OCI-LY3 (cell line): Measurements from ENCODE around the gene DCST1.

Experiments
- EZH2phosphoT487 ChIP-seq: fragments of 200-600 bp; shearing (Covaris generic); IDR thresholded peaks from 2 replicates; pipeline ENCODE4 v1.6.1; 2018; ENCODE audit warnings: antibody characterized with exemption, mixed run types, low read depth
- TF ChIP-seq, protein P1 (sequence below): fragments of 200-600, 300-600 bp; sonication (generic); IDR thresholded peaks from 2 replicates; pipeline ENCODE4 v1.5.1; 2014; ENCODE audit warnings: antibody characterized with exemption, low read length, low read depth

DNA sequence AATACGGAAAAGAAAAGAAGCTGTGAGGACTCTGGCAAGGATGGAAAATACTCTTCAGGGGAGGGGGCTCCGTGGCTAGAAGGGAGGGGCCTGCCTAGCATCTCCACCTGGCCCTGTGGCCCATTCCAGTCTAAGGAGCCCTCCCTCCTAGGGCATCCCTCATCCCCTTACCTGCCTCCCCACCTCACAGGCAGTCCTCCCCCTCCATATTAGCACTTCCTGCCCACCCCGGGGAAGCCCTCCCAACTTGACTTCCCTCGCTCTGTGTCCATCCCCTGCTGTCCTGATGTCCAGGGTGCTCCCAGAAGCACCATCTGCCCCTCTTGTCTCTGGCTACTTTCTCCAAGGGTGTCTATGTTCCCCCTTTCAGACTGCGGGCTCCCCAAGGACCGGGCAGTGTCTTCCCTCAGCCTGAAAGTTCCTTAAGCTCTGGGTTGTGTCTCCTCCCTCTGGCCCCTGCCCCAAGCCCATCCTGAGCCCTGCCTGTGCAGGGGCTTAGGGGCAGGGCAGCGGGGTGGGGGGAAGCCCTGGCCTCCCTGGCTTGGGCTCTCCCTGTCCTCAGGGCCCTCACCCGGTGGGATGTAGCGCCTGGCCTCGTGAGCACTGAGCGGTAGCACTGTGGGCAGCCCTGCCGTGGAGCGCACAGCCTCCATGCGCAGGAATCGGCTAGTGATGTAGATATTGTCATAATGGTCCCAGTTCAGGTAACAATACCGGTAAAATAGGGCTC lies 3.9 kb upstream of the DCST1 start:
- TF ChIP-seq, protein P1, sequence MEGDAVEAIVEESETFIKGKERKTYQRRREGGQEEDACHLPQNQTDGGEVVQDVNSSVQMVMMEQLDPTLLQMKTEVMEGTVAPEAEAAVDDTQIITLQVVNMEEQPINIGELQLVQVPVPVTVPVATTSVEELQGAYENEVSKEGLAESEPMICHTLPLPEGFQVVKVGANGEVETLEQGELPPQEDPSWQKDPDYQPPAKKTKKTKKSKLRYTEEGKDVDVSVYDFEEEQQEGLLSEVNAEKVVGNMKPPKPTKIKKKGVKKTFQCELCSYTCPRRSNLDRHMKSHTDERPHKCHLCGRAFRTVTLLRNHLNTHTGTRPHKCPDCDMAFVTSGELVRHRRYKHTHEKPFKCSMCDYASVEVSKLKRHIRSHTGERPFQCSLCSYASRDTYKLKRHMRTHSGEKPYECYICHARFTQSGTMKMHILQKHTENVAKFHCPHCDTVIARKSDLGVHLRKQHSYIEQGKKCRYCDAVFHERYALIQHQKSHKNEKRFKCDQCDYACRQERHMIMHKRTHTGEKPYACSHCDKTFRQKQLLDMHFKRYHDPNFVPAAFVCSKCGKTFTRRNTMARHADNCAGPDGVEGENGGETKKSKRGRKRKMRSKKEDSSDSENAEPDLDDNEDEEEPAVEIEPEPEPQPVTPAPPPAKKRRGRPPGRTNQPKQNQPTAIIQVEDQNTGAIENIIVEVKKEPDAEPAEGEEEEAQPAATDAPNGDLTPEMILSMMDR: no peak
- no peak for TF ChIP-seq EZH2phosphoT487
